Osteoblast (primary cell): ENCODE data around the gene KIAA1614. TPM values are rescaled to one million over a fixed set of nuclear protein-coding genes. Genes with fewer than 3 reads are reported as not detected.

Source experiments
- DNase-seq: peaks from one replicate; pipeline ENCODE4 v3.0.0; 2011; ENCODE audit warnings: low spot score, mixed read lengths; ENCODE audit not compliant: insufficient read length; ENCODE audit errors: missing footprints
- H2AFZ ChIP-seq: 2 replicates; pipeline ENCODE4 v1.6.0; 2011; ENCODE audit warnings: mild to moderate bottlenecking, low read length
- H3K27ac ChIP-seq: 2 replicates; pipeline ENCODE4 v1.5.1; 2011; ENCODE audit warnings: mild to moderate bottlenecking, low read depth, low read length, moderate library complexity
- H3K27me3 ChIP-seq: 2 replicates; pipeline ENCODE4 v1.6.0; 2012; ENCODE audit warnings: mild to moderate bottlenecking, control low read depth, inconsistent platforms, low read length, moderate library complexity; ENCODE audit not compliant: insufficient read depth
- H3K36me3 ChIP-seq: 2 replicates; pipeline ENCODE4 v1.5.1; 2011; ENCODE audit warnings: mild to moderate bottlenecking, low read length, control low read depth, moderate library complexity; ENCODE audit not compliant: insufficient read depth
- H3K4me1 ChIP-seq: 2 replicates; pipeline ENCODE4 v1.5.1; 2011; ENCODE audit warnings: mild to moderate bottlenecking, low read length, control low read depth, moderate library complexity; ENCODE audit not compliant: insufficient read depth
- H3K4me2 ChIP-seq: 2 replicates; pipeline ENCODE4 v1.6.0; 2011; ENCODE audit warnings: mild to moderate bottlenecking, low read length; ENCODE audit not compliant: insufficient read depth
- H3K4me3 ChIP-seq: fragments of 200-600 bp; sonication (generic); 3 replicates; pipeline ENCODE4 v1.5.1; 2012; ENCODE audit warnings: mild to moderate bottlenecking, low read length, inconsistent platforms; ENCODE audit not compliant: insufficient read depth
- H3K79me2 ChIP-seq: 2 replicates; pipeline ENCODE4 v1.6.0; 2012; ENCODE audit warnings: mild to moderate bottlenecking, low read length, control low read depth, inconsistent platforms; ENCODE audit not compliant: insufficient read depth
- H3K9me3 ChIP-seq: 2 replicates; pipeline ENCODE4 v1.5.1; 2011; ENCODE audit warnings: low read depth, low read length, control low read depth
- H4K20me1 ChIP-seq: 2 replicates; pipeline ENCODE4 v1.6.0; 2012; ENCODE audit warnings: mild to moderate bottlenecking, low read length, control low read depth; ENCODE audit not compliant: insufficient read depth
- CTCF ChIP-seq: IDR thresholded peaks from 2 replicates; pipeline ENCODE4 v1.5.1; 2011; ENCODE audit warnings: mild to moderate bottlenecking, low read depth, low read length, moderate library complexity; ENCODE audit errors: extremely low read depth
- total RNA-seq: library from RNA; depleted of rRNA; stranded (reverse); fragments of >200 nt; gene quantifications from 2 replicates; pipeline ENCODE4 v1.2.3, GENCODE V29; 2012

KIAA1614 gene
- total RNA-seq, 1 donor, result 12.7 TPM

- Histone ChIP-seq H2AFZ (no peak overlapping the region), H4K20me1 (peaks cover 5% of the 10 kb centered on the region), H3K4me1 (no peaks in the 10 kb centered on the region), H3K27me3 (no peaks in the 10 kb centered on the region), H3K9me3 (no peaks in the 10 kb centered on the region), H3K27ac (no peak overlapping the region), H3K4me3 (no peak overlapping the region), H3K79me2 (peaks cover 9% of the 10 kb centered on the region), H3K36me3 (peaks cover 39% of the 10 kb centered on the region), H3K4me2 (no peak overlapping the region)
- TF ChIP-seq CTCF, result no peak
- no peak for DNase-seq
These were observed 61.5 kb downstream of the KIAA1614 start for GRCh38 chr1:180974236-180974635.

DNA sequence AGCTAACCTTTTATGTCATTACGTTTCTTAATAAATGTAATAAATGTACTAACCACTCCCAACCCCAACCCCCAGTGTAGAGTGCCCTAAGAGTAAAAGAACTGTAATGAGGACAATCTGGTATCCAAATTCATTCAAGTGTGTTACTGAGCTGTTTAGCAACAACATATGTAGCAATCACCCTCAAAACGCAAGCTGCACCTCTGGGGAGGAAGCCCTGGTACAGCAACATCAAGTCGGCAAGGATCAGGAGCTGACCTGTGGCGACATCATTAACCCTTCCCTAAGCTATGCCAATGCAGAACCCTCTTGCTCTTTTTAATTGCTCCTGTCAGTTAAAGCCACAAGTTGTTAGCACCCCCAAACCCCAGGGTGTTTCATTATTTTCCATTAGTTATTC lies 62.9 kb downstream of the KIAA1614 start:
- TF ChIP-seq CTCF, result no peak
- Histone ChIP-seq H3K9me3 (no peaks in the 10 kb centered on the region), H3K27me3 (no peaks in the 10 kb centered on the region), H3K4me2 (no peak overlapping the region), H4K20me1 (peaks cover 5% of the 10 kb centered on the region), H3K4me1 (no peaks in the 10 kb centered on the region), H3K4me3 (no peak overlapping the region), H3K36me3 (peaks cover 38% of the 10 kb centered on the region), H3K79me2 (peaks cover 9% of the 10 kb centered on the region), H3K27ac (no peak overlapping the region), H2AFZ (no peak overlapping the region)
- DNase-seq, result no peak

DNA sequence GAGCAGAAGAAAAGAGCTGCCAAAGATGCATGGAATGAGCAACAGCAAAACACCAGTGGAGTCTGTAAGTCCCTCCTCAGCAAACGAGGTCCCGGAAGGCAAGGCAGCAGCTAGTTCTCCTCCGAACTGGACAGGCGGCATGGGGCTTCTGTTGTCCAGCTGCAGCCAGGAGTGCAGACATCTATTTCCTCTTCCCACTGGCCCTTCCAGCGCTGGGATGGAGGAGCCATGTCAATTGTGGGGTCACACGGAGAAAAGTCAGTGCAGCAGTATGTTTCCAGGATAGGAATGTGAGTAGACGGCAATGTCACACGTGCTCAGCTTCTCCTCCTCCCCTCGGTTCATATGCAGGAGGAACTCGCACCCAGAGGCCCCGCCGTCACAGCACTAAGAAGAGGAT lies 63.5 kb downstream of the KIAA1614 start:
- no peak for DNase-seq
- Histone ChIP-seq H3K27me3 (no peaks in the 10 kb centered on the region), H2AFZ (no peak overlapping the region), H3K9me3 (no peaks in the 10 kb centered on the region), H3K36me3 (peaks cover 37% of the 10 kb centered on the region), H3K4me3 (no peak overlapping the region), H3K4me1 (no peaks in the 10 kb centered on the region), H4K20me1 (peaks cover under 1% of the 10 kb centered on the region), H3K79me2 (peaks cover 9% of the 10 kb centered on the region), H3K27ac (no peak overlapping the region), H3K4me2 (no peak overlapping the region)
- no peak for TF ChIP-seq CTCF

- Histone ChIP-seq H3K79me2 (peaks cover 9% of the 10 kb centered on the region), H3K36me3 (peaks cover 38% of the 10 kb centered on the region), H3K4me3 (no peak overlapping the region), H3K4me2 (no peak overlapping the region), H3K27ac (no peak overlapping the region), H3K4me1 (no peaks in the 10 kb centered on the region), H3K9me3 (no peaks in the 10 kb centered on the region), H4K20me1 (no peaks in the 10 kb centered on the region), H3K27me3 (no peaks in the 10 kb centered on the region), H2AFZ (no peak overlapping the region)
- no peak for DNase-seq
- no peak for TF ChIP-seq CTCF
These were observed 64.1 kb downstream of the KIAA1614 start for GRCh38 chr1:180976732-180977357.
